MCF 10A (cell line): ENCODE data around the gene LGALS12. TPM values are rescaled to one million over a fixed set of nuclear protein-coding genes. Genes with fewer than 3 reads are reported as not detected.

Experiments
- BruUV-seq: library from RNA; stranded (reverse); fragments of 400-500 nt; replicated peaks from 2 replicates; lab custom pipeline; 2021; lab: Mats Ljungman, UMichigan
- CTCF ChIA-PET: fragments of 300-600 bp; sonication (Branson Sonifier 250); formaldehyde crosslinking; extraction: SDS; loops from one replicate; lab custom pipeline; 2021; ENCODE audit warnings: antibody characterized with exemption, inconsistent platforms; lab: Yijun Ruan, JAX
- POLR2A ChIA-PET: fragments of 300-600, 350-650 bp; sonication (Branson Sonifier 250); formaldehyde crosslinking; extraction: SDS; loops from one replicate; lab custom pipeline; 2020; ENCODE audit warnings: antibody characterized with exemption, inconsistent platforms; lab: Yijun Ruan, JAX
- DNase-seq: peaks from one replicate; pipeline ENCODE4 v3.0.0-alpha.2; 2018; ENCODE audit not compliant: unreplicated experiment
- H3K27ac Mint-ChIP-seq: one replicate; pipeline ENCODE4 v1.8.0; 2022; ENCODE audit warnings: mild to moderate bottlenecking, low read depth, mixed read lengths; ENCODE audit not compliant: unreplicated experiment
- H3K27me3 Mint-ChIP-seq: one replicate; pipeline ENCODE4 v1.8.0; 2022; ENCODE audit warnings: mixed read lengths; ENCODE audit not compliant: insufficient read depth, unreplicated experiment
- H3K36me3 Mint-ChIP-seq: one replicate; pipeline ENCODE4 v1.8.0; 2022; ENCODE audit warnings: mild to moderate bottlenecking, moderate library complexity, mixed read lengths; ENCODE audit not compliant: insufficient read depth, unreplicated experiment
- H3K4me1 Mint-ChIP-seq: one replicate; pipeline ENCODE4 v1.8.0; 2022; ENCODE audit warnings: mixed read lengths; ENCODE audit not compliant: insufficient read depth, unreplicated experiment
- H3K4me3 Mint-ChIP-seq: one replicate; pipeline ENCODE4 v1.8.0; 2022; ENCODE audit warnings: mild to moderate bottlenecking, moderate library complexity, mixed read lengths; ENCODE audit not compliant: unreplicated experiment
- H3K9me3 Mint-ChIP-seq: one replicate; pipeline ENCODE4 v1.8.0; 2022; ENCODE audit warnings: mixed read lengths; ENCODE audit not compliant: unreplicated experiment
- intact Hi-C: fragments of 100-400 bp; cut with micrococcal nuclease; formaldehyde crosslinking; loops from 2 replicates; pipeline ENCODE4 v1.14.1; 2022
- total RNA-seq: library from RNA; stranded (reverse); gene quantifications from 2 replicates; pipeline ENCODE4 v1.2.3, GENCODE V29; 2022
- TF ChIP-seq, protein P1 (sequence below): fragments of 200-600 bp; IDR thresholded peaks from one replicate; pipeline ENCODE4 v1.8.0; 2022; ENCODE audit warnings: antibody characterized with exemption, mild to moderate bottlenecking; ENCODE audit not compliant: unreplicated experiment

LGALS12 gene
- total RNA-seq, 1 experiment from 2014 or later: not detected

DNA sequence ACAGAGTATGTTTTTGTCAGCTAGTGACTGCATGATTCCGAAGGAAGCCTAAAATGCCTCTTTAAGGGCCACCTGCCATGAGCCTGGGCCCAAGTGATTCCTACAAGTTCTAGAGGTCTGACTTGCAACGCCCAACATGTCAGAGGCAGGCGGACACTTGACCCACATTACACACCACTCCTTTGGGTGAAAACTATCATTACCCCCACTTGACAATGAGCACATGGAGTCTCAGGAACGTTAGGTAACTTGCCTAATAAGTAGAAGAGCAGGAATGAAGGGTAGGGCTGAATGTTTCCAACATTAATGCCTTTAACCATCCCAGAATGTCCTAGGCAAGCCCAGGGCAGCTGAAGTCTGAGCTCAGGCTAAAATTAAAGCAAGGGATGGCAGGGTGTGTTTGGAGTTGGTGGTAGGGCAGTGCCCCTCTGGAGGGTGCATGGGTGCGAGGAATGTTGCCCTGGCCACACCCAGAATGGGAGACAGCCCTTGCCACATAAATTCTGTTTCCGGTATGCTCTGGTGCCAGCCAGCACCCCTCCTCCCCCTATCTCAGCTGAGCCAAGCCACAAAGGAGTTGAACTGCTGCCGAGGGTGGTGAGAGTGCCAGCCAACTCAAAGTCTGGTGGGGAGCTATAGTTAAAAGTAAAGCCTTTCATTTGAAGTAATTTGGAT is 54.8 kb downstream of the LGALS12 start:
- TF ChIP-seq, protein P1, sequence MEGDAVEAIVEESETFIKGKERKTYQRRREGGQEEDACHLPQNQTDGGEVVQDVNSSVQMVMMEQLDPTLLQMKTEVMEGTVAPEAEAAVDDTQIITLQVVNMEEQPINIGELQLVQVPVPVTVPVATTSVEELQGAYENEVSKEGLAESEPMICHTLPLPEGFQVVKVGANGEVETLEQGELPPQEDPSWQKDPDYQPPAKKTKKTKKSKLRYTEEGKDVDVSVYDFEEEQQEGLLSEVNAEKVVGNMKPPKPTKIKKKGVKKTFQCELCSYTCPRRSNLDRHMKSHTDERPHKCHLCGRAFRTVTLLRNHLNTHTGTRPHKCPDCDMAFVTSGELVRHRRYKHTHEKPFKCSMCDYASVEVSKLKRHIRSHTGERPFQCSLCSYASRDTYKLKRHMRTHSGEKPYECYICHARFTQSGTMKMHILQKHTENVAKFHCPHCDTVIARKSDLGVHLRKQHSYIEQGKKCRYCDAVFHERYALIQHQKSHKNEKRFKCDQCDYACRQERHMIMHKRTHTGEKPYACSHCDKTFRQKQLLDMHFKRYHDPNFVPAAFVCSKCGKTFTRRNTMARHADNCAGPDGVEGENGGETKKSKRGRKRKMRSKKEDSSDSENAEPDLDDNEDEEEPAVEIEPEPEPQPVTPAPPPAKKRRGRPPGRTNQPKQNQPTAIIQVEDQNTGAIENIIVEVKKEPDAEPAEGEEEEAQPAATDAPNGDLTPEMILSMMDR: no peak
- peaks cover 6% of the 10 kb centered on the region for H3K36me3 Mint-ChIP-seq
- H3K27me3 Mint-ChIP-seq: no peaks in the 10 kb centered on the region
- peak overlapping the region; percentile 59 for H3K4me3 Mint-ChIP-seq
- H3K9me3 Mint-ChIP-seq: no peaks in the 10 kb centered on the region
- no TSS peak for BruUV-seq
- intact Hi-C loops: no loop called here
- POLR2A ChIA-PET: interaction anchor here (0.9 to 1.3 kb wide), 2 partner anchors 13 to 58 kb away, joined by 3 read pairs; no protein-coding TSS in a partner anchor
- peak overlapping the region; percentile 83 for H3K27ac Mint-ChIP-seq
- CTCF ChIA-PET: interaction anchor here (0.6 to 2.1 kb wide), 6 partner anchors 22 to 324 kb away, joined by 3 to 5 read pairs (median 3); no protein-coding TSS in a partner anchor
- DNase-seq: peak; percentile 74
- H3K4me1 Mint-ChIP-seq: peaks cover 36% of the 10 kb centered on the region

DNA sequence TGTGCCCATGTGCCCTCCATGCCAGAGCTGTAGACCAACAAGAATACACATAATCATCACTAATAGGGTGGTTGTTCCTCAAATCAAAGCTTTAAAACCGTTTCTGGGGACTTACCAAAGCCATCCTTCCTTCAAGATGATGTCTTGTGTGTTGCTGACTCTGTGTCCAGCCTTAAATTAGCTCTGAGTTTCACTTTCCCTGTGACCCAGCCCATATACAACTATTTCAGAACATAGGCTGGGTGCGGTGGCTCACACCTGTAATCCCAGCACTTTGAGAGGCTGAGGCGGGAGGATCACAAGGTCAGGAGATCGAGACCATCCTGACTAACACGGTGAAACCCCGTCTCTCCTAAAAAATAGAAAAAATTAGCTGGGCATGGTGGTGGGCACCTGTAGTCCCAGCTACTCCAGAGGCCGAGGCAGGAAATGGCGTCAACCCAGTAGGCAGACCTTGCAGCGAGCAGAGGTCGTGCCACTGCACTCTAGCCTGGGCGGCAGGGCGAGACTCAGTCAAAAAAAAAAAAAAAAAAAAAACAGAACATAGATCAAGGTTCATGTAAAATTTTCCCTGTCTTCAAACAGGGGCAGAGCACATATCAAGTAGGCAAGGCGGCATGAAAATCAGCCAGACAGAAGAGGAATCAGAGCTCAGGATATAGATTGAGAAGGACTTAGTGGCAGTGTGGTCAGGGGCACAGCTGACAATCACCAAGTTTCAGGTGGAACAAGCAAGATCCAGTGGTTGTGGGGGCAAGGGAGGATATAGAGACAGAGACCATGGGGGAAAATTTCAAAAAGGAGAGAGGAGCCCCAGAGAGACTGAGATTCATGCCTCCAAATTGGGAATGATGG is 57.5 kb downstream of the LGALS12 start, which contains the start of gene PLAAT2:
Gene PLAAT2, minus strand, starts transcription at position 179 of the 855 bp plus-strand sequence. Its CDS starts 55 bp downstream, at position 124.
- POLR2A ChIA-PET: interaction anchor here (0.8 to 1.9 kb wide), 4 partner anchors 12 to 119 kb away, joined by 3 to 7 read pairs (median 3); partner anchors contain the start of gene PLAAT4
- peaks cover 60% of the 10 kb centered on the region for H3K4me1 Mint-ChIP-seq

DNA sequence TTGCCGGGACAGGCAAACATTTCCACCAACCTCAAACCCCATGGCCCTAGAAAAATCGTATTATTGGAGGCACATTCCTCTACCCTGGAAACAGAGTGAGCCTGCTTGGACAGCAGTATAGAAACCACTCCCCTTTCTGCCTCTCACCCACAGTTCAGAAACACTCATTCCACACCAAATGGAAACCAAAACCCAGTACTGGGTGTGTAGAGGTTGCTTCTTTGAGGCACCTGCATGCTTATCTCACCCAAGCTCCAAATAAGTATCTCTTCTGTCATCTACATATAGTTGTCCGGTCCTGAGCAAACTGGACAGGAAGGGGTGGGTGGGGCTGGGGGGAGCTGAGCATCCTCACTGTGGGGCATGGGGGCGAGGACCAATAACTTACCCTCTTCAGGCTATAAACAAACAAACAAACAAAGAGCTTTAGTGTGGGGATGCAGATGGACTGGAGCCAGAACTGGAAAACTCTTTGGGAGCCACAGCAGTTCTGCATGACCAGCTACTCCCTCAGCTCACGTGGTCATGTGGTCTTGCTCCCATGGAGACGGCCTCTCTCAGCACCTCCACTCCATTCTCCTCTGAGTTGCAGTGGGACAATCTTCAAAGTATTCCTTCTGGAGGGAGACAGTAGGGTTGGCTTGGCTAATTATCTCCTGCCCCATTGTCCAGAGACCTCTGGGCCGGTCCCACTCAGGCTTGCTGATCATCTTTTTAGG is 58.3 kb downstream of the LGALS12 start:
- ChIA-PET CTCF (interaction anchor here (5.7 kb wide), 1 partner anchor 86 kb away, joined by 30 read pairs; no protein-coding TSS in a partner anchor), POLR2A (interaction anchor here (1.0 to 4.2 kb wide), 7 partner anchors 10 to 117 kb away, joined by 3 to 23 read pairs (median 3); partner anchors contain the start of genes ATL3, PLAAT4 and RTN3)
- TF ChIP-seq, protein P1: no peak
- intact Hi-C loops: no loop called here
- Mint-ChIP-seq H3K4me3 (peak overlapping the region; percentile 27), H3K4me1 (peaks cover 60% of the 10 kb centered on the region), H3K36me3 (peaks cover 6% of the 10 kb centered on the region), H3K9me3 (no peaks in the 10 kb centered on the region), H3K27ac (peak overlapping the region; percentile 98), H3K27me3 (no peaks in the 10 kb centered on the region)
- DNase-seq: no peak
- no TSS peak for BruUV-seq

More for the DNA sequence above, 57.5 kb downstream of the LGALS12 start, which contains the start of gene PLAAT2:
- no peaks in the 10 kb centered on the region for H3K27me3 Mint-ChIP-seq
- CTCF ChIA-PET: interaction anchor here (0.6 to 5.7 kb wide), 2 partner anchors 60 to 85 kb away, joined by 4 to 30 read pairs; no protein-coding TSS in a partner anchor
- DNase-seq: no peak
- TF ChIP-seq, protein P1: no peak
- H3K36me3 Mint-ChIP-seq: peaks cover 6% of the 10 kb centered on the region
- no peak within 1 kb of the TSS for H3K4me3 Mint-ChIP-seq
- intact Hi-C loops: no loop called here
- no TSS peak for BruUV-seq
- H3K9me3 Mint-ChIP-seq: no peaks in the 10 kb centered on the region
- peak within 1 kb of the TSS; percentile 80 for H3K27ac Mint-ChIP-seq
